Measurements from ENCODE around the gene SPSB4.

The SPSB4 gene

DNA sequence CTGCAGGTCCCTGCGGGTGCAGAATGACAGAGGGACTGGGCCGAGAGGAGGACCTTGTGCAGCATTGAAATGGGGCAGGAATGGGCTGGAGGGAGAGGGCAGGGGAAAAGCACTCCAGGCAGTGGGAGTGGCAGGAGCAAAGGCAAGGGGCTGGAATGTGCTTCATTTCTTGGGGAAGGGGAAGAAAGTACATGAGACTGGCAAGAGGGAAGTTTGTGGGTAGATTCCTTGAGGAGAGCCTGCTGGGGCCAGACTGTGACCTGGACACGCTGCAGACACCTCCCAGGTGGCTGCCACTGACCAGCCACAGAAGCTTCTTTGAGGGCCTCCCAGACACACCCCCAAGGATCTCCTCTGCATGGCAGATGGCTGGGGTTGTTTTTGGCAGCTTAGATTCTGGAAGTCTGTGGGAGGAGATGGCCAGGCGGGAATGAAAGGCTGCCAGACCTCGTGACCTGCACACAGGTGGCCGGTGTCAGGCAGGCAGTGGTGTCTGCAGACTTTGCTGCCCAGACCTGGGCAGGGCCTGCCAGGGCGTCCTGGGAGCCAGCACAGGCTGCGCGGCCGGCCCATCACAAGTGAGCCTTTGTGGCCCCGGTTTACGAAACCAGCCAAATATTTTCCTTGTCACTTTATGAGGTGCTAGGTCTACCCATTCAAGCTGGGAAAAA, 53.1 kb downstream of the SPSB4 start (continued):
- TF ChIP-seq, protein P1, sequence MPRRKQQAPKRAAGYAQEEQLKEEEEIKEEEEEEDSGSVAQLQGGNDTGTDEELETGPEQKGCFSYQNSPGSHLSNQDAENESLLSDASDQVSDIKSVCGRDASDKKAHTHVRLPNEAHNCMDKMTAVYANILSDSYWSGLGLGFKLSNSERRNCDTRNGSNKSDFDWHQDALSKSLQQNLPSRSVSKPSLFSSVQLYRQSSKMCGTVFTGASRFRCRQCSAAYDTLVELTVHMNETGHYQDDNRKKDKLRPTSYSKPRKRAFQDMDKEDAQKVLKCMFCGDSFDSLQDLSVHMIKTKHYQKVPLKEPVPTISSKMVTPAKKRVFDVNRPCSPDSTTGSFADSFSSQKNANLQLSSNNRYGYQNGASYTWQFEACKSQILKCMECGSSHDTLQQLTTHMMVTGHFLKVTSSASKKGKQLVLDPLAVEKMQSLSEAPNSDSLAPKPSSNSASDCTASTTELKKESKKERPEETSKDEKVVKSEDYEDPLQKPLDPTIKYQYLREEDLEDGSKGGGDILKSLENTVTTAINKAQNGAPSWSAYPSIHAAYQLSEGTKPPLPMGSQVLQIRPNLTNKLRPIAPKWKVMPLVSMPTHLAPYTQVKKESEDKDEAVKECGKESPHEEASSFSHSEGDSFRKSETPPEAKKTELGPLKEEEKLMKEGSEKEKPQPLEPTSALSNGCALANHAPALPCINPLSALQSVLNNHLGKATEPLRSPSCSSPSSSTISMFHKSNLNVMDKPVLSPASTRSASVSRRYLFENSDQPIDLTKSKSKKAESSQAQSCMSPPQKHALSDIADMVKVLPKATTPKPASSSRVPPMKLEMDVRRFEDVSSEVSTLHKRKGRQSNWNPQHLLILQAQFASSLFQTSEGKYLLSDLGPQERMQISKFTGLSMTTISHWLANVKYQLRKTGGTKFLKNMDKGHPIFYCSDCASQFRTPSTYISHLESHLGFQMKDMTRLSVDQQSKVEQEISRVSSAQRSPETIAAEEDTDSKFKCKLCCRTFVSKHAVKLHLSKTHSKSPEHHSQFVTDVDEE (CRISPR knock-in tag; IDR thresholded peaks at IDR 0.05): no peak
- TF ChIP-seq BACH2 (CRISPR knock-in tag; IDR thresholded peaks at IDR 0.05; ENCODE audit: borderline replicate concordance): no peak
- no peak for TF ChIP-seq ZNF70 (CRISPR knock-in tag; IDR thresholded peaks at IDR 0.05)
- TF ChIP-seq ZNF565 (CRISPR knock-in tag; conservative IDR thresholded peaks at IDR 0.05; ENCODE audit: low read depth): no peak
- no peak for TF ChIP-seq CSDC2 (CRISPR knock-in tag; IDR thresholded peaks at IDR 0.05)

DNA sequence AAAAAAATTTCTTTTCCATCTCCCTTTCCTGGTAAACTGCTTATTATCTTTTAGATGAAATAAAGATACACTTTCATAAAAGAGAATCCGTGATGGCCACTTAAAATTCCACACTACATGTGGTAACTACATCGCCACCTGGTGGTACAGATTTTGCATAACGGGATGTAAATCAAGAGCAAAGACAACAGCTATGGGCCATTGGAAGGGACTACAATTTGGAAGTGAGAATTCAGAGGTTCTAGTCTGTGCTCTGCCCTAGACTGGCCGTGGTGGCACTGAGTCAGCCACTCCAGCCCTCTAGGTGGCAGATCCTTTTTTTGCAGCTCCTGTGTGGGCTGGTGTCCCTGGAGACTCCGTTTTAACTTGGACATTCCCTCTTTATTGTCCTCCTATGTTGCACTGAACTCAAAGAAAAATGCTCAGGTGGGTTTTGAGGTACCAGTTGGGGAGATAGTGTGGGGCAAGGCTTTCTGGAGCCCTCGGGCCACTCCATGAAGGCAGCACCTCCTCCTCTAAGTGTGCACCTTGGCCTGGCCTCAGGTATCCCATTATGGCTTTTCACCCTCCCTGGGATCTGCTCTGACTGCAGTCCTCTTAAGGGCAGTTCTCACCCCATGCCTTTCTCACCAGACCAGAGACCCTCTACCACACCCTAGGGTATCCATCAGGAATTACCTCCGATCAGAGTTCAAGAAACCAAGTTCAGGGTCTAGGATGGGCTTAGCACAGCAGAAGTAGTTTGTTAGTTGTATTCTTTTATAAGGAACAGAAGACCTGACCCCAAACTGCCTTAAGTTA, 54.9 kb downstream of the SPSB4 start:
- TF ChIP-seq ESRRG (CRISPR knock-in tag; IDR thresholded peaks at IDR 0.05) (no peak), CSDC2 (CRISPR knock-in tag; IDR thresholded peaks at IDR 0.05) (no peak)
- TF ChIP-seq, protein P2, sequence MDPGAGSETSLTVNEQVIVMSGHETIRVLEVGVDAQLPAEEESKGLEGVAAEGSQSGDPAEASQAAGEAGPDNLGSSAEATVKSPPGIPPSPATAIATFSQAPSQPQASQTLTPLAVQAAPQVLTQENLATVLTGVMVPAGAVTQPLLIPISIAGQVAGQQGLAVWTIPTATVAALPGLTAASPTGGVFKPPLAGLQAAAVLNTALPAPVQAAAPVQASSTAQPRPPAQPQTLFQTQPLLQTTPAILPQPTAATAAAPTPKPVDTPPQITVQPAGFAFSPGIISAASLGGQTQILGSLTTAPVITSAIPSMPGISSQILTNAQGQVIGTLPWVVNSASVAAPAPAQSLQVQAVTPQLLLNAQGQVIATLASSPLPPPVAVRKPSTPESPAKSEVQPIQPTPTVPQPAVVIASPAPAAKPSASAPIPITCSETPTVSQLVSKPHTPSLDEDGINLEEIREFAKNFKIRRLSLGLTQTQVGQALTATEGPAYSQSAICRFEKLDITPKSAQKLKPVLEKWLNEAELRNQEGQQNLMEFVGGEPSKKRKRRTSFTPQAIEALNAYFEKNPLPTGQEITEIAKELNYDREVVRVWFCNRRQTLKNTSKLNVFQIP (CRISPR knock-in tag; IDR thresholded peaks at IDR 0.05; ENCODE audit: borderline replicate concordance, low read depth): no peak
- peak; percentile 87 for ATAC-seq

DNA sequence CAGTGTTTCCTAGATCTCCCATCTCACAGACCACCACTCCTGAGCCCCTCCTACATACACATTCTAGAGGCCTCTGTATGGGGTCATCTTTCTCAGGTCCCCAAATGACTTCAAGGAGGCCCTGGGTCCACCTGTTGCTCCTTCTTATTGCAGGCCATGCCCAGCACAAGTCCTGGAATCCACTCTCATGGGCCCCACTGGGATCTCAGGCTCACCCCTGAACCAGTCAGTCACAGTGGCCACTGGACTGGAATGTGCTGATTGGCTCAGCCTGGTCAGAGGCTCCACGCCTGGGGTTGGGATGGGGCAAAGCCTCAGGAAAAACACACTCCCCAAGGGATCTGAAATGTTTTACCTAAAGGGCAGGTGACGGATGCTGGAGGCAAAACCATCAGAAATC, 55.7 kb downstream of the SPSB4 start:
- no peak for TF ChIP-seq ZFP30 (CRISPR knock-in tag; IDR thresholded peaks at IDR 0.05)
- TF ChIP-seq, protein P3, sequence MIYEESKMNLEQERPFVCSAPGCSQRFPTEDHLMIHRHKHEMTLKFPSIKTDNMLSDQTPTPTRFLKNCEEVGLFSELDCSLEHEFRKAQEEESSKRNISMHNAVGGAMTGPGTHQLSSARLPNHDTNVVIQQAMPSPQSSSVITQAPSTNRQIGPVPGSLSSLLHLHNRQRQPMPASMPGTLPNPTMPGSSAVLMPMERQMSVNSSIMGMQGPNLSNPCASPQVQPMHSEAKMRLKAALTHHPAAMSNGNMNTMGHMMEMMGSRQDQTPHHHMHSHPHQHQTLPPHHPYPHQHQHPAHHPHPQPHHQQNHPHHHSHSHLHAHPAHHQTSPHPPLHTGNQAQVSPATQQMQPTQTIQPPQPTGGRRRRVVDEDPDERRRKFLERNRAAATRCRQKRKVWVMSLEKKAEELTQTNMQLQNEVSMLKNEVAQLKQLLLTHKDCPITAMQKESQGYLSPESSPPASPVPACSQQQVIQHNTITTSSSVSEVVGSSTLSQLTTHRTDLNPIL (CRISPR knock-in tag; IDR thresholded peaks at IDR 0.05; ENCODE audit: low read depth): no peak
- TF ChIP-seq ZNF565 (CRISPR knock-in tag; conservative IDR thresholded peaks at IDR 0.05; ENCODE audit: low read depth): no peak
- TF ChIP-seq, protein P2 (CRISPR knock-in tag; IDR thresholded peaks at IDR 0.05; ENCODE audit: borderline replicate concordance, low read depth): no peak
- TF ChIP-seq ZC3H10 (CRISPR knock-in tag; IDR thresholded peaks at IDR 0.05): no peak
- TF ChIP-seq ESRRG (CRISPR knock-in tag; IDR thresholded peaks at IDR 0.05): no peak
- TF ChIP-seq ZNF8 (CRISPR knock-in tag; IDR thresholded peaks at IDR 0.05): no peak
- no peak for TF ChIP-seq BACH2 (CRISPR knock-in tag; IDR thresholded peaks at IDR 0.05; ENCODE audit: borderline replicate concordance)
- TF ChIP-seq, protein P4, sequence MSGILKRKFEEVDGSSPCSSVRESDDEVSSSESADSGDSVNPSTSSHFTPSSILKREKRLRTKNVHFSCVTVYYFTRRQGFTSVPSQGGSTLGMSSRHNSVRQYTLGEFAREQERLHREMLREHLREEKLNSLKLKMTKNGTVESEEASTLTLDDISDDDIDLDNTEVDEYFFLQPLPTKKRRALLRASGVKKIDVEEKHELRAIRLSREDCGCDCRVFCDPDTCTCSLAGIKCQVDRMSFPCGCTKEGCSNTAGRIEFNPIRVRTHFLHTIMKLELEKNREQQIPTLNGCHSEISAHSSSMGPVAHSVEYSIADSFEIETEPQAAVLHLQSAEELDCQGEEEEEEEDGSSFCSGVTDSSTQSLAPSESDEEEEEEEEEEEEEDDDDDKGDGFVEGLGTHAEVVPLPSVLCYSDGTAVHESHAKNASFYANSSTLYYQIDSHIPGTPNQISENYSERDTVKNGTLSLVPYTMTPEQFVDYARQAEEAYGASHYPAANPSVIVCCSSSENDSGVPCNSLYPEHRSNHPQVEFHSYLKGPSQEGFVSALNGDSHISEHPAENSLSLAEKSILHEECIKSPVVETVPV (CRISPR knock-in tag; IDR thresholded peaks at IDR 0.05): no peak
- TF ChIP-seq GLIS3 (CRISPR knock-in tag; IDR thresholded peaks at IDR 0.05): no peak
- no peak for TF ChIP-seq ISL1 (CRISPR knock-in tag; IDR thresholded peaks at IDR 0.05)
- TF ChIP-seq, protein P5, sequence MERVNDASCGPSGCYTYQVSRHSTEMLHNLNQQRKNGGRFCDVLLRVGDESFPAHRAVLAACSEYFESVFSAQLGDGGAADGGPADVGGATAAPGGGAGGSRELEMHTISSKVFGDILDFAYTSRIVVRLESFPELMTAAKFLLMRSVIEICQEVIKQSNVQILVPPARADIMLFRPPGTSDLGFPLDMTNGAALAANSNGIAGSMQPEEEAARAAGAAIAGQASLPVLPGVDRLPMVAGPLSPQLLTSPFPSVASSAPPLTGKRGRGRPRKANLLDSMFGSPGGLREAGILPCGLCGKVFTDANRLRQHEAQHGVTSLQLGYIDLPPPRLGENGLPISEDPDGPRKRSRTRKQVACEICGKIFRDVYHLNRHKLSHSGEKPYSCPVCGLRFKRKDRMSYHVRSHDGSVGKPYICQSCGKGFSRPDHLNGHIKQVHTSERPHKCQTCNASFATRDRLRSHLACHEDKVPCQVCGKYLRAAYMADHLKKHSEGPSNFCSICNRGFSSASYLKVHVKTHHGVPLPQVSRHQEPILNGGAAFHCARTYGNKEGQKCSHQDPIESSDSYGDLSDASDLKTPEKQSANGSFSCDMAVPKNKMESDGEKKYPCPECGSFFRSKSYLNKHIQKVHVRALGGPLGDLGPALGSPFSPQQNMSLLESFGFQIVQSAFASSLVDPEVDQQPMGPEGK (CRISPR knock-in tag; IDR thresholded peaks at IDR 0.05; ENCODE audit: borderline replicate concordance): no peak
- TF ChIP-seq TOX (CRISPR knock-in tag; IDR thresholded peaks at IDR 0.05; ENCODE audit: borderline replicate concordance): no peak
- no peak for TF ChIP-seq RARB (CRISPR knock-in tag; IDR thresholded peaks at IDR 0.05)
- TF ChIP-seq, protein P1 (CRISPR knock-in tag; IDR thresholded peaks at IDR 0.05): no peak
- TF ChIP-seq CSDC2 (CRISPR knock-in tag; IDR thresholded peaks at IDR 0.05): no peak
- no peak for TF ChIP-seq TCF4 (CRISPR knock-in tag; IDR thresholded peaks at IDR 0.05; ENCODE audit: borderline replicate concordance)
- no peak for ATAC-seq
